Measurements from ENCODE around the gene MRO. TPM values are rescaled to one million over a fixed set of nuclear protein-coding genes. Genes with fewer than 3 reads are reported as not detected.

The MRO gene
- total and polyA plus RNA-seq, 2 of the 8 experiments (the other 6 are each of a cell fraction or from before 2014, with no cell fraction given): 0.65 to 1.0 TPM

DNA sequence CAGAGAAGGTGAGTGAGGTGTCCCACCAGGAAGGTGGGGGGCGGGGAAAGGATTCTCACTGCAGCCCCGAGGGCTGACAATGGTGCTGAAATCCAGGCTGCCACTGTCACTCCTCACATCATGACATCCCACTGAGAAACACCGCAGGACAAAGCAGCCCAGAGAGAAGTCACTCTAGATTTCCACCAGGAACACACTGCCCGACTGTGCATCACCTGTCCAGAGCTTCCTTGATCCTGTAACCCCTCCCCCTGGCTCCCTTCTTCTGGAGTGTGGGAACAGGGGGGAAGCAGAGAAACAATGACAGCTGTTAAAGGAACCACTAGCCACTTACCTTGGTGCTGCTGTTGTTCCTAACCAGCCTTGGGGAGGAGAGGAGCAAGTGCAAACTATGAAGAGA is 69.9 kb downstream of the MRO start:
- no peak overlapping the region for H2AK5ac ChIP-seq (ENCODE audit: low read depth, low read length)
- no peak overlapping the region for H3K18ac ChIP-seq (ENCODE audit: extremely low read depth, low read length)
- no peak overlapping the region for H2BK120ac ChIP-seq (replicated peaks; ENCODE audit: low read depth, low read length)
- FAIRE-seq (no peak), DNase-seq (ENCODE audit: low read depth in 1 of 2, low spot score in 2 of 2) (no peak)
- no peak overlapping the region for H3K27ac ChIP-seq (ENCODE audit: low read depth, low read length)
- H3K4ac ChIP-seq (replicated peaks; ENCODE audit: insufficient read length, low read depth, low read length): no peak overlapping the region
- H3K23me2 ChIP-seq (ENCODE audit: low read depth, low read length): no peaks in the 10 kb centered on the region
- CTCF ChIA-PET (ENCODE audit: partially characterized antibody): interaction anchor here (1.2 kb wide), 1 partner anchor 162 kb away, joined by 3 read pairs; no protein-coding TSS in a partner anchor
- H3K14ac ChIP-seq (ENCODE audit: insufficient read length): no peak overlapping the region
- no peaks in the 10 kb centered on the region for H3K79me1 ChIP-seq (ENCODE audit: low read depth, low read length)
- H3K56ac ChIP-seq (replicated peaks; ENCODE audit: insufficient read length, low read depth, low read length): no peak overlapping the region
- H4K20me1 ChIP-seq (replicated peaks in 1 of 2; ENCODE audit: control insufficient read depth in 1 of 2, insufficient read depth in 2 of 2, low read length in 2 of 2): no peaks in the 10 kb centered on the region
- TF ChIP-seq GABPA (IDR thresholded peaks at IDR 0.05; ENCODE audit: borderline replicate concordance, insufficient read depth, low read length) (no peak), CBX5 (IDR thresholded peaks at IDR 0.05; ENCODE audit: low read depth, low read length) (no peak), HDAC6 (IDR thresholded peaks at IDR 0.05; ENCODE audit: low read depth, low read length) (no peak), CHD1 (IDR thresholded peaks at IDR 0.05; ENCODE audit: low read depth, low read length) (no peak)
- H3K4me1 ChIP-seq (replicated peaks in 1 of 4; ENCODE audit: control insufficient read depth in 3 of 4, insufficient read depth in 4 of 4, low read length in 3 of 4): peaks cover 3 to 18% (median 12%) of the 10 kb centered on the region in 4 experiments; a peak in 5 of 7 replicates
- no peak overlapping the region for H3K23ac ChIP-seq (ENCODE audit: insufficient read length)
- no peaks in the 10 kb centered on the region; a peak in 1 of 8 replicates for H3K36me3 ChIP-seq (ENCODE audit: control insufficient read depth in 2 of 4, insufficient read depth in 4 of 4, low read length in 3 of 4)
- H2BK5ac ChIP-seq (ENCODE audit: low read depth, low read length): no peak overlapping the region
- H2BK15ac ChIP-seq (ENCODE audit: low read length): no peak overlapping the region
- no peak overlapping the region for H3K9ac ChIP-seq (replicated peaks in 1 of 4; ENCODE audit: extremely low read depth in 1 of 4, low read depth in 3 of 4, low read length in 3 of 4)
- no peak overlapping the region for H2BK12ac ChIP-seq (ENCODE audit: low read depth, low read length)
- no peak overlapping the region for H3K4me3 ChIP-seq (ENCODE audit: extremely low read depth in 1 of 4, insufficient read depth in 2 of 4, low read depth in 3 of 4, low read length in 4 of 4)
- POLR2A ChIA-PET (ENCODE audit: partially characterized antibody): no interaction called here
- H3K27me3 ChIP-seq (replicated peaks in 1 of 4; ENCODE audit: control insufficient read depth in 3 of 4, extremely low read depth in 1 of 4, insufficient read depth in 3 of 4, low read length in 3 of 4): no peaks in the 10 kb centered on the region
- no peaks in the 10 kb centered on the region for H3K79me2 ChIP-seq (ENCODE audit: control insufficient read depth in 1 of 2, insufficient read depth in 2 of 2, low read length in 2 of 2)
- 0 out of 4 replicates have a peak, but pooled peaks cover 0 to 5% of the 10 kb centered on the region in 2 experiments for H3K9me3 ChIP-seq (ENCODE audit: insufficient read depth in 2 of 2, low read depth in 1 of 2, low read length in 1 of 2)
- H4K8ac ChIP-seq (ENCODE audit: extremely low read depth, insufficient read depth, low read length): no peak overlapping the region
- no peak overlapping the region for H2BK20ac ChIP-seq (ENCODE audit: low read length)
- WGBS, 2 experiments (ENCODE audit: extremely low coverage in 1 of 2, insufficient coverage in 1 of 2, insufficient read length in 1 of 2, insufficient replicate concordance in 2 of 2, low coverage in 1 of 2, low lambda C conversion rate in 2 of 2, missing lambda C conversion rate in 1 of 2): 86% methylated on average over 4 of the region's 4 CpGs; no CpG with 5 or more reads in 1 of the 2 experiments
- no peak overlapping the region for H2AFZ ChIP-seq (ENCODE audit: low read length)
- no peak overlapping the region for H4K91ac ChIP-seq (replicated peaks; ENCODE audit: insufficient read length, low read length)
- H4K5ac ChIP-seq (ENCODE audit: insufficient read length, low read depth, low read length): no peak overlapping the region
- H3K4me2 ChIP-seq (ENCODE audit: insufficient read depth in 1 of 2, low read depth in 2 of 2, low read length in 2 of 2): no peak overlapping the region
